PFSK-1 (cell line): Measurements from ENCODE around the gene ADD1.

ENCODE experiments used
- FOXP2 ChIP-seq: optimal IDR thresholded peaks from 2 replicates; pipeline ENCODE3; 2011; ENCODE audit warnings: borderline replicate concordance, control low read depth, inconsistent platforms; ENCODE audit not compliant: insufficient read depth; ENCODE audit errors: extremely low read length, extremely low read depth
- POLR2AphosphoS5 ChIP-seq: IDR thresholded peaks from 2 replicates; pipeline ENCODE4 v1.6.1; 2012; ENCODE audit warnings: low read depth, mild to moderate bottlenecking, control low read depth, low read length, moderate library complexity
- REST ChIP-seq, 2 experiments: IDR thresholded peaks; 2 replicates each; pipeline versions ENCODE4 v1.6.1 to v1.8.0; 2011 to 2012; ENCODE audit warnings: low read depth in 2 of 2, low read length in 2 of 2, control low read depth in 1 of 2, inconsistent platforms in 1 of 2, mild to moderate bottlenecking in 1 of 2, moderate library complexity in 1 of 2; ENCODE audit not compliant: insufficient read depth in 1 of 2
- SIN3A ChIP-seq: IDR thresholded peaks from 2 replicates; pipeline ENCODE4 v1.6.1; 2012; ENCODE audit warnings: mild to moderate bottlenecking, low read length, moderate library complexity, borderline replicate concordance; ENCODE audit not compliant: insufficient read depth
- TAF1 ChIP-seq: IDR thresholded peaks from 2 replicates; pipeline ENCODE4 v1.6.1; 2012; ENCODE audit warnings: low read length, control low read depth, borderline replicate concordance; ENCODE audit not compliant: insufficient read depth

GRCh38 chr4:2927016-2927695 lies 83.5 kb downstream of the ADD1 start:
- TF ChIP-seq TAF1 (no peak), POLR2AphosphoS5 (no peak), REST (IDR thresholded peaks at IDR 0.05; ENCODE audit: insufficient read depth in 1 of 2, low read depth in 2 of 2, low read length in 2 of 2) (no peak), SIN3A (no peak), FOXP2 (no peak)
